Suprapubic skin (tissue), 4 donors: ENCODE data around the gene DNAH12. TPM values are rescaled to one million over a fixed set of nuclear protein-coding genes. Genes with fewer than 3 reads are reported as not detected.
"Not testable (repeated sequence)": the region's sequence is repeated elsewhere in the genome, so short reads cannot be mapped to it uniquely, and the experiment has no call there.

Experiments
- DNase-seq, 2 donors: peaks; one replicate each; pipeline ENCODE4 v3.0.0-alpha.2; 2019; ENCODE audit warnings: low spot score in 2 of 2
- H3K27ac ChIP-seq: fragments of 200-600 bp; sonication (generic); one replicate; pipeline ENCODE4 v1.5.1; 2019
- H3K27me3 ChIP-seq: fragments of 200-600 bp; sonication (generic); one replicate; pipeline ENCODE4 v1.5.1; 2019
- H3K36me3 ChIP-seq: fragments of 200-600 bp; sonication (generic); one replicate; pipeline ENCODE4 v1.5.1; 2019
- H3K4me1 ChIP-seq: fragments of 200-600 bp; sonication (generic); one replicate; pipeline ENCODE4 v1.5.1; 2019
- H3K4me3 ChIP-seq: fragments of 200-600 bp; sonication (generic); one replicate; pipeline ENCODE4 v1.5.1; 2019; ENCODE audit warnings: mild to moderate bottlenecking
- H3K9me3 ChIP-seq: fragments of 200-600 bp; sonication (generic); one replicate; pipeline ENCODE4 v1.5.1; 2019
- CTCF ChIP-seq, 2 donors: fragments of 200-600 bp in 1 of 2; fragments of 450-650 bp in 1 of 2; sonication (generic) in 1 of 2; IDR thresholded peaks; one replicate each; pipeline ENCODE4 v1.5.1; 2016 to 2019; ENCODE audit warnings: antibody characterized with exemption in 2 of 2, mild to moderate bottlenecking in 1 of 2, moderate library complexity in 1 of 2
- EP300 ChIP-seq: sonication (generic); formaldehyde crosslinking; IDR thresholded peaks from one replicate; pipeline ENCODE4 v1.6.1; 2017; ENCODE audit warnings: antibody characterized with exemption
- POLR2A ChIP-seq, 2 donors: fragments of 450-650 bp; IDR thresholded peaks; one replicate each; pipeline ENCODE4 v1.6.1; 2017; ENCODE audit warnings: antibody characterized with exemption in 2 of 2, mild to moderate bottlenecking in 2 of 2, moderate library complexity in 2 of 2
- POLR2AphosphoS5 ChIP-seq, 3 donors: sonication (generic); formaldehyde crosslinking; IDR thresholded peaks; one replicate each; pipeline ENCODE4 v1.6.1; 2017; ENCODE audit warnings: antibody characterized with exemption in 3 of 3
- WGBS: methylation state at CpG from one replicate; pipeline ENCODE4 v1.1.5; 2018; 5-methylcytosine and 5-hydroxymethylcytosine counted together
- total RNA-seq, 4 donors: library from RNA; depleted of rRNA; stranded (reverse); fragments of >200 nt; gene quantifications; one replicate each; pipeline ENCODE4 v1.1.0, GENCODE V29; 2016

The DNAH12 gene
- total RNA-seq, 4 donors from 2014 or later: 0.73 TPM; not detected in 3

GRCh38 chr3:57385498-57385897 lies 158.6 kb downstream of the DNAH12 start:
- Histone ChIP-seq H3K4me1 (no peaks in the 10 kb centered on the region), H3K27ac (no peak overlapping the region), H3K9me3 (no peaks in the 10 kb centered on the region), H3K4me3 (no peak overlapping the region), H3K27me3 (no peaks in the 10 kb centered on the region), H3K36me3 (no peaks in the 10 kb centered on the region)
- TF ChIP-seq CTCF (IDR thresholded peaks at IDR 0.05) (no peak), EP300 (no peak), POLR2AphosphoS5 (IDR thresholded peaks at IDR 0.05) (no peak), POLR2A (IDR thresholded peaks at IDR 0.05) (no peak)
- 95% methylated on average over 5 of the region's 5 CpGs for whole genome bisulfite sequencing
- DNase-seq: no peak

- no peaks in the 10 kb centered on the region for H3K9me3 ChIP-seq
- 94% methylated on average over 2 of the region's 2 CpGs for WGBS
- no peak for DNase-seq
Measured at GRCh38 chr3:57383838-57384237, 160.3 kb downstream of the DNAH12 start.

GRCh38 chr3:57383406-57383805 lies 160.7 kb downstream of the DNAH12 start:
- 76% methylated on average over 2 of the region's 2 CpGs for WGBS
- DNase-seq: no peak
- no peaks in the 10 kb centered on the region for H3K4me1 ChIP-seq
- no peak overlapping the region for H3K4me3 ChIP-seq
- no peaks in the 10 kb centered on the region for H3K27me3 ChIP-seq
- H3K27ac ChIP-seq: no peak overlapping the region
- TF ChIP-seq EP300 (no peak), CTCF (IDR thresholded peaks at IDR 0.05) (no peak), POLR2A (IDR thresholded peaks at IDR 0.05) (no peak), POLR2AphosphoS5 (IDR thresholded peaks at IDR 0.05) (no peak)
- H3K9me3 ChIP-seq: no peaks in the 10 kb centered on the region
- H3K36me3 ChIP-seq: no peaks in the 10 kb centered on the region

More at GRCh38 chr3:57383838-57384237, 160.3 kb downstream of the DNAH12 start:
- H3K27ac ChIP-seq: no peak overlapping the region
- no peak overlapping the region for H3K4me3 ChIP-seq
- H3K27me3 ChIP-seq: no peaks in the 10 kb centered on the region
- no peaks in the 10 kb centered on the region for H3K4me1 ChIP-seq
- TF ChIP-seq EP300 (no peak), CTCF (IDR thresholded peaks at IDR 0.05) (no peak), POLR2A (IDR thresholded peaks at IDR 0.05) (no peak)
- no peaks in the 10 kb centered on the region for H3K36me3 ChIP-seq

- H3K27me3 ChIP-seq: no peaks in the 10 kb centered on the region
- TF ChIP-seq POLR2AphosphoS5 (IDR thresholded peaks at IDR 0.05) (no peak), POLR2A (IDR thresholded peaks at IDR 0.05) (no peak), CTCF (IDR thresholded peaks at IDR 0.05) (no peak), EP300 (no peak)
- no peak for DNase-seq
- no peaks in the 10 kb centered on the region for H3K36me3 ChIP-seq
- no peak overlapping the region for H3K27ac ChIP-seq
- no peaks in the 10 kb centered on the region for H3K9me3 ChIP-seq
- WGBS: 44% methylated on average over 2 of the region's 2 CpGs
- H3K4me3 ChIP-seq: no peak overlapping the region
- H3K4me1 ChIP-seq: no peaks in the 10 kb centered on the region
Measured at GRCh38 chr3:57382933-57383332, 161.2 kb downstream of the DNAH12 start.

- no peak for DNase-seq
- 58% methylated on average over 1 of the region's 1 CpG for WGBS
Measured at GRCh38 chr3:57370341-57370740, 173.8 kb downstream of the DNAH12 start.

GRCh38 chr3:57365089-57365488 lies 179.1 kb downstream of the DNAH12 start:
- 86% methylated on average over 2 of the region's 2 CpGs for WGBS
- H3K4me3 ChIP-seq, DNase-seq, H3K36me3 ChIP-seq, H3K27ac ChIP-seq, H3K9me3 ChIP-seq, H3K4me1 ChIP-seq, H3K27me3 ChIP-seq: not testable (repeated sequence)

More at GRCh38 chr3:57370341-57370740, 173.8 kb downstream of the DNAH12 start:
- Histone ChIP-seq H3K27me3 (no peaks in the 10 kb centered on the region), H3K27ac (no peak overlapping the region), H3K9me3 (no peaks in the 10 kb centered on the region), H3K4me1 (no peaks in the 10 kb centered on the region), H3K36me3 (no peaks in the 10 kb centered on the region), H3K4me3 (no peak overlapping the region)
- no peak for TF ChIP-seq POLR2A (IDR thresholded peaks at IDR 0.05)
- no peak for TF ChIP-seq POLR2AphosphoS5 (IDR thresholded peaks at IDR 0.05)
- TF ChIP-seq EP300: no peak
- no peak for TF ChIP-seq CTCF (IDR thresholded peaks at IDR 0.05)

- not testable (repeated sequence) for H3K27ac ChIP-seq, H3K9me3 ChIP-seq, H3K4me1 ChIP-seq, DNase-seq, H3K4me3 ChIP-seq, H3K27me3 ChIP-seq, H3K36me3 ChIP-seq
- WGBS: 95% methylated on average over 1 of the region's 1 CpG
Measured at GRCh38 chr3:57356275-57356674, 187.9 kb downstream of the DNAH12 start.
